Endothelial cell of umbilical vein (primary cell): ENCODE data around the gene KLHL35. TPM values are rescaled to one million over a fixed set of nuclear protein-coding genes. Genes with fewer than 3 reads are reported as not detected.

Source experiments
- BruUV-seq: library from RNA; stranded (reverse); fragments of 400-500 nt; replicated peaks from 2 replicates; lab custom pipeline; 2021; lab: Mats Ljungman, UMichigan
- CTCF ChIA-PET: fragments of 300-600, 350-600 bp; sonication (Branson Sonifier 250); formaldehyde crosslinking; loops from one replicate; lab custom pipeline; 2021; ENCODE audit warnings: antibody characterized with exemption, inconsistent platforms; lab: Charles Lee
- POLR2A ChIA-PET: fragments of 300-600, 350-600 bp; sonication (Branson Sonifier 250); formaldehyde crosslinking; loops from one replicate; lab custom pipeline; 2021; ENCODE audit warnings: antibody characterized with exemption, inconsistent platforms; lab: Charles Lee
- DNase-seq: peaks from one replicate; pipeline ENCODE4 v3.0.0-alpha.2; 2011; ENCODE audit warnings: low read depth, low spot score
- FAIRE-seq: peaks from 2 replicates; lab custom pipeline; 2011; peaks lifted over from hg19 to GRCh38; lab: Jason Lieb, UNC
- H2AFZ ChIP-seq: 2 replicates; pipeline ENCODE4 v1.6.0; 2012; ENCODE audit warnings: low read depth, low read length, control low read depth, inconsistent platforms
- H3K27ac ChIP-seq: 2 replicates; pipeline ENCODE4 v1.5.1; 2011; ENCODE audit warnings: low read depth, mild to moderate bottlenecking, control low read depth, low read length, moderate library complexity; ENCODE audit not compliant: insufficient read depth
- H3K27me3 ChIP-seq, 2 experiments: 2 replicates each; pipeline versions ENCODE4 v1.6.0 to v1.6.1; 2011; ENCODE audit warnings: low read length in 2 of 2, mixed read lengths in 1 of 2; ENCODE audit not compliant: control insufficient read depth in 2 of 2, insufficient read depth in 2 of 2
- H3K36me3 ChIP-seq, 2 experiments: 2 replicates in 1 of 2; 3 replicates in 1 of 2; pipeline ENCODE4 v1.5.1; 2011; ENCODE audit warnings: low read length in 2 of 2, mild to moderate bottlenecking in 1 of 2, moderate library complexity in 1 of 2; ENCODE audit not compliant: control insufficient read depth in 2 of 2, insufficient read depth in 2 of 2; ENCODE audit errors: extremely low read depth in 1 of 2
- H3K4me1 ChIP-seq: 3 replicates; pipeline ENCODE4 v1.5.1; 2011; ENCODE audit warnings: mild to moderate bottlenecking, low read length; ENCODE audit not compliant: control insufficient read depth, insufficient read depth; ENCODE audit errors: extremely low read depth
- H3K4me2 ChIP-seq: 2 replicates; pipeline ENCODE4 v1.6.1; 2011; ENCODE audit warnings: low read length, control low read depth, mixed read lengths; ENCODE audit not compliant: insufficient read depth
- H3K4me3 ChIP-seq, 3 experiments: fragments of 200-600 bp in 1 of 3; sonication (generic), shearing (Covaris generic) in 1 of 3; replicated peaks in 1 of 3; 2 replicates each; pipeline ENCODE4 v1.5.1; 2011 to 2016; ENCODE audit warnings: control low read depth in 3 of 3, low read length in 3 of 3, mild to moderate bottlenecking in 2 of 3, inconsistent platforms in 1 of 3, low read depth in 1 of 3, moderate library complexity in 1 of 3; ENCODE audit not compliant: insufficient read depth in 1 of 3
- H3K79me2 ChIP-seq: 2 replicates; pipeline ENCODE4 v1.6.0; 2012; ENCODE audit warnings: low read length, inconsistent platforms; ENCODE audit not compliant: control insufficient read depth, insufficient read depth
- H3K9ac ChIP-seq: replicated peaks from 2 replicates; pipeline ENCODE3; 2011; ENCODE audit warnings: low read length, control low read depth; ENCODE audit not compliant: insufficient read depth; ENCODE audit errors: extremely low read depth
- H3K9me1 ChIP-seq: replicated peaks from 3 replicates; pipeline ENCODE4 v1.6.0; 2011; ENCODE audit warnings: mild to moderate bottlenecking, low read length; ENCODE audit not compliant: control insufficient read depth, insufficient read depth; ENCODE audit errors: extremely low read depth
- H3K9me3 ChIP-seq: replicated peaks from 2 replicates; pipeline ENCODE4 v1.5.1; 2012; ENCODE audit warnings: low read length, inconsistent platforms; ENCODE audit not compliant: control insufficient read depth, insufficient read depth
- H4K20me1 ChIP-seq: replicated peaks from 2 replicates; pipeline ENCODE3; 2011; ENCODE audit warnings: mild to moderate bottlenecking, low read length; ENCODE audit not compliant: control insufficient read depth, insufficient read depth; ENCODE audit errors: extremely low read depth
- CTCF ChIP-seq, 2 donors: IDR thresholded peaks; 1 replicate in 1 of 2; 2 replicates in 1 of 2; pipeline ENCODE4 v1.5.1; 2011; ENCODE audit warnings: low read length in 2 of 2, mild to moderate bottlenecking in 2 of 2, moderate library complexity in 2 of 2, control low read depth in 1 of 2, inconsistent platforms in 1 of 2, low read depth in 1 of 2; ENCODE audit not compliant: insufficient read depth in 1 of 2; ENCODE audit errors: extremely low read depth in 1 of 2
- EZH2 ChIP-seq: IDR thresholded peaks from 2 replicates; pipeline ENCODE4 v1.6.1; 2012; ENCODE audit warnings: borderline replicate concordance, low read depth, mild to moderate bottlenecking, moderate library complexity, low read length, inconsistent platforms; ENCODE audit not compliant: severe bottlenecking
- FOS ChIP-seq: IDR thresholded peaks from 2 replicates; pipeline ENCODE4 v1.6.1; 2011; ENCODE audit warnings: mild to moderate bottlenecking, low read length, moderate library complexity, borderline replicate concordance; ENCODE audit not compliant: insufficient read depth
- GATA2 ChIP-seq: IDR thresholded peaks from 2 replicates; pipeline ENCODE4 v1.7.0; 2011; ENCODE audit warnings: low read depth, mild to moderate bottlenecking, moderate library complexity, mixed read lengths, low read length; ENCODE audit not compliant: insufficient read length, insufficient read depth
- JUN ChIP-seq: IDR thresholded peaks from 2 replicates; pipeline ENCODE4 v1.6.1; 2011; ENCODE audit warnings: borderline replicate concordance, low read depth; ENCODE audit not compliant: insufficient read length, insufficient read depth
- MAX ChIP-seq: IDR thresholded peaks from 2 replicates; pipeline ENCODE4 v1.6.1; 2011; ENCODE audit not compliant: insufficient read depth, insufficient read length
- MYC ChIP-seq: IDR thresholded peaks from one replicate; pipeline ENCODE4 v1.6.1; 2011; ENCODE audit warnings: mild to moderate bottlenecking, low read depth, low read length
- POLR2A ChIP-seq: IDR thresholded peaks from 2 replicates; pipeline ENCODE4 v1.6.1; 2012; ENCODE audit warnings: low read depth, mild to moderate bottlenecking, control low read depth, low read length
- POLR2AphosphoS5 ChIP-seq: IDR thresholded peaks from 2 replicates; pipeline ENCODE4 v1.6.1; 2012; ENCODE audit warnings: low read depth, mild to moderate bottlenecking, control low read depth, low read length, moderate library complexity; ENCODE audit not compliant: insufficient read depth
- dilution Hi-C: fragments of 300-500 bp; cut with MboI; formaldehyde crosslinking; loops from one replicate; pipeline ENCODE4 v1.15.0; 2019; ENCODE audit warnings: low sequenced_read_pairs; ENCODE audit not compliant: extremely low pct_ligation_motif_present
- intact Hi-C: fragments of 100-400 bp; cut with micrococcal nuclease; formaldehyde crosslinking; loops from one replicate; pipeline ENCODE4 v1.10.0; 2022
- polyA plus RNA-seq, 4 experiments: library from polyadenylated mRNA; depleted of rRNA in 3 of 4; stranded (reverse) in 3 of 4; unstranded in 1 of 4; fragments of >200 nt; gene quantifications; 2 replicates each; pipeline versions ENCODE4 v1.2.1 to v1.2.3, GENCODE V29; 2011 to 2012; ENCODE audit warnings: missing spikeins in 1 of 4
- total RNA-seq: library from RNA; stranded (reverse); gene quantifications from 2 replicates; pipeline ENCODE4 v1.2.3, GENCODE V29; 2021

Gene KLHL35
- total and polyA plus RNA-seq, 2 donors (not counting 3 experiments of a cell fraction or from before 2014, with no cell fraction given), result 0.97 to 2.3 TPM

- Histone ChIP-seq H3K9me3 (no peaks in the 10 kb centered on the region), H3K9ac (no peak overlapping the region), H3K79me2 (no peaks in the 10 kb centered on the region), H3K27ac (no peak overlapping the region), H4K20me1 (no peaks in the 10 kb centered on the region), H3K4me2 (no peak overlapping the region), H3K4me3 (no peak overlapping the region), H3K36me3 (peaks cover 0 to 15% of the 10 kb centered on the region in 2 experiments), H3K9me1 (no peaks in the 10 kb centered on the region), H3K4me1 (no peaks in the 10 kb centered on the region), H3K27me3 (no peaks in the 10 kb centered on the region), H2AFZ (no peak overlapping the region)
- dilution Hi-C loops, result no loop called here
- intact Hi-C loops, result no loop called here
- DNase-seq, result no peak
- POLR2A ChIA-PET, result no interaction called here
- CTCF ChIA-PET, result interaction anchor here (1.2 to 2.0 kb wide), 5 partner anchors 42 to 81 kb away, joined by 3 to 7 read pairs (median 6); partner anchors contain the start of gene GDPD5
- no peak for FAIRE-seq
- BruUV-seq, result no TSS peak
- no peak for TF ChIP-seq GATA2
- TF ChIP-seq POLR2A, result no peak
- no peak for TF ChIP-seq POLR2AphosphoS5
- no peak for TF ChIP-seq MAX
- no peak for TF ChIP-seq JUN
- TF ChIP-seq FOS, result no peak
- TF ChIP-seq MYC, result no peak
- TF ChIP-seq EZH2, result no peak
- TF ChIP-seq CTCF (IDR thresholded peaks at IDR 0.05; ENCODE audit: extremely low read depth in 1 of 2, insufficient read depth in 1 of 2, low read depth in 1 of 2, low read length in 2 of 2), result no peak
These were observed 17.2 kb upstream of the KLHL35 start for GRCh38 chr11:75450236-75450635.
